ENCODE measurements around the gene ATG13. TPM values are rescaled to one million over a fixed set of nuclear protein-coding genes. Genes with fewer than 3 reads are reported as not detected.
"Not testable (repeated sequence)": the region's sequence is repeated elsewhere in the genome, so short reads cannot be mapped to it uniquely, and the experiment has no call there.

Gene ATG13
- total and polyA plus RNA-seq, 3 donors from 2014 or later, result 176 to 224 (median 203) TPM

DNA sequence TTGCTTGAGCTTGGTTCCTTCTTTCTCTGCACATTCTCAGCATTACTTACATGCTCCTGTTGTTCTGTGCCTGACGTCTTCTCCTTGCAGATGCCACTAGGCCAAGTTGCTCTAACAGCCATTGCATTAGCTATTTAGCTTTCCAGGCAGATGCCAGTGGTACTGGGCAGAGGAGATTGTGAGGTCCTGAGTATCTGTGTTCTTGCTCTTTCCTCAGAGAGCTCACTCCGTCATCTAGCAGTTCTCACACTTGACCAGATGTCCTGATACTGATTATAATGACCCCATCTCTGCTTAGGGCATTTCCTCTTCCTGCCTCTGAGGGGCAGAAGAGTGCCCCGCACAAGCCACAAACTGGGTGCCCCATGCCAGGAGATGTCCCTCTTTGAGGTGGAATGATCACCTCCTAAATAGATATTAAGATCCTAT lies 52.4 kb downstream of the ATG13 start:
- TF ChIP-seq, protein P1, sequence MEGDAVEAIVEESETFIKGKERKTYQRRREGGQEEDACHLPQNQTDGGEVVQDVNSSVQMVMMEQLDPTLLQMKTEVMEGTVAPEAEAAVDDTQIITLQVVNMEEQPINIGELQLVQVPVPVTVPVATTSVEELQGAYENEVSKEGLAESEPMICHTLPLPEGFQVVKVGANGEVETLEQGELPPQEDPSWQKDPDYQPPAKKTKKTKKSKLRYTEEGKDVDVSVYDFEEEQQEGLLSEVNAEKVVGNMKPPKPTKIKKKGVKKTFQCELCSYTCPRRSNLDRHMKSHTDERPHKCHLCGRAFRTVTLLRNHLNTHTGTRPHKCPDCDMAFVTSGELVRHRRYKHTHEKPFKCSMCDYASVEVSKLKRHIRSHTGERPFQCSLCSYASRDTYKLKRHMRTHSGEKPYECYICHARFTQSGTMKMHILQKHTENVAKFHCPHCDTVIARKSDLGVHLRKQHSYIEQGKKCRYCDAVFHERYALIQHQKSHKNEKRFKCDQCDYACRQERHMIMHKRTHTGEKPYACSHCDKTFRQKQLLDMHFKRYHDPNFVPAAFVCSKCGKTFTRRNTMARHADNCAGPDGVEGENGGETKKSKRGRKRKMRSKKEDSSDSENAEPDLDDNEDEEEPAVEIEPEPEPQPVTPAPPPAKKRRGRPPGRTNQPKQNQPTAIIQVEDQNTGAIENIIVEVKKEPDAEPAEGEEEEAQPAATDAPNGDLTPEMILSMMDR (IDR thresholded peaks at IDR 0.05), result no peak
- TF ChIP-seq POLR2A (IDR thresholded peaks at IDR 0.05), result no peak
- H3K36me3 ChIP-seq (ENCODE audit: low read depth, missing control alignments), result no peaks in the 10 kb centered on the region
- no peaks in the 10 kb centered on the region for H3K9me3 ChIP-seq
- H3K27me3 ChIP-seq, result no peaks in the 10 kb centered on the region
- no peak overlapping the region for H3K4me3 ChIP-seq
- H3K27ac ChIP-seq, result peak overlapping the region; percentile 66 to 68
- no peak for DNase-seq
- intact Hi-C loops (cut with DNase I; ENCODE audit: low total_unique reads), result no loop called here
- WGBS, 2 donors, result 67 to 76% methylated on average over 3 of the region's 3 CpGs
- peaks cover 44% of the 10 kb centered on the region for H3K4me1 ChIP-seq

DNA sequence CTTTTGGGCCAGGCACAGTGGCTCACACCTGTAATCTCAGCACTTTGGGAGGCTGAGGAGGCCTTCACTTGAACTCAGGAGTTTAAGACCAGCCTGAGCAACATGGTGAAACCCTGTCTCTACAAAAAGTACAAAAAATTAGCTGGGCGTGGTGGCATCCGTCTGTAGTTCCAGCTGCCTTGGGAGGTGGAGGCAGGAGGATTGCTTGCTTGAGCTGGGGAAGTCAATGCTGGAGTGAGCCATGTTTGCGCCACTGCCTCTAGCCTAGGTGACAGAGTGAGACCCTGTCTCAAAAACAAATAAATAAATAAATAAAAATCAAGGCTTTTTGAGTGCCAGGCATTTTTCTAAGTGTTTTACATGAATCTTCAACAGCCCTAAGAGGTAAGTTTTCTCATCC lies 53.2 kb downstream of the ATG13 start:
- peak overlapping the region; percentile 66 to 68 for H3K27ac ChIP-seq
- H3K27me3 ChIP-seq; H3K9me3 ChIP-seq; H3K36me3 ChIP-seq (ENCODE audit: low read depth, missing control alignments); intact Hi-C loops (cut with DNase I; ENCODE audit: low total_unique reads); H3K4me3 ChIP-seq; DNase-seq: not testable (repeated sequence)
- 84 to 87% methylated on average over 3 of the region's 3 CpGs for whole genome bisulfite sequencing, 2 donors
- peaks cover 44% of the 10 kb centered on the region for H3K4me1 ChIP-seq

DNA sequence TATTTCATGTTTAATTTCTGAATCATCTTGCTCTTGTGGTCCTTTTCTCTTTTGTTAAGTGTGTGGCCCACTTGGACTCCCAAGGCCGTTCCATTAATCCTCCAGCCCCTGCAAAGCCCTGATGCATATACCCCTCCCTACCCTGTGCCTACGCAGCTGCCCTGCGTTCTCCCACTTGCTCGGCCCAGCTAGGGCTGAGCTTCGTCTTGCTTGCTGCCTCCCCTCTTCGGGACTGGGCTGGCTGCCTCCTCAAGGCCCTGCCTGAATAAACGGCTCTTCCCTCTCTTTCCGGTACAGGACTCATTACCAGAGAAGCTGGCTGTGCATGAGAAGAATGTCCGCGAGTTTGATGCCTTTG lies 54.6 kb downstream of the ATG13 start:
- Histone ChIP-seq H3K9me3 (no peaks in the 10 kb centered on the region), H3K4me1 (peaks cover 37% of the 10 kb centered on the region), H3K4me3 (no peak overlapping the region), H3K27me3 (no peaks in the 10 kb centered on the region), H3K36me3 (ENCODE audit: low read depth, missing control alignments) (no peaks in the 10 kb centered on the region), H3K27ac (no peak overlapping the region)
- no peak for TF ChIP-seq POLR2A (IDR thresholded peaks at IDR 0.05)
- TF ChIP-seq, protein P1 (IDR thresholded peaks at IDR 0.05), result no peak
- 92 to 93% methylated on average over 10 of the region's 10 CpGs for WGBS, 2 donors
- DNase-seq, result no peak
- intact Hi-C loops (cut with DNase I; ENCODE audit: low total_unique reads), result no loop called here

DNA sequence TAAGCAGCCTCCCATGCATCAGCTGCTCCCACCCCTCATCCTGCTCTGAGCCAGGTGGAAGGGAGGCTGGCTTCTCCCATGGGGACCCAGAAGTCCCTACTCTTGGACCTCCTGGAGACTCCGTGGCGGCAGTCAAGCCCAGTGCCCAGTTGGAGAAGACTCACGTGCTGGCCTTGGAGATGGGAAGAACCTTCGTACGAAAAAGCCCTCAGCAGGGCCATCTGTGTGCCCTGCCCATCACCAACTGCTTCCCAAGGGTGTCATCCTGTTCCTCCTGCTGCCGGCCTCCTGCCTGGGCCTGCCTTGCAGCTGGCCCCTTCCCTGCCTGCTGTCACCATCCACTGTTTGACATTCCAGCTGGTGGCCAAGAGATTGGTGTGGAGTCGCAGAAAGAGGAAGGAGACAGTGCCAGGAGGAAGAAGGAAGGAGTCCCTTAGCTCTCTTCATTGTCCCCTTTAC lies 55.1 kb downstream of the ATG13 start:
- no peaks in the 10 kb centered on the region for H3K27me3 ChIP-seq
- intact Hi-C loops (cut with DNase I; ENCODE audit: low total_unique reads), result no loop called here
- no peaks in the 10 kb centered on the region for H3K36me3 ChIP-seq (ENCODE audit: low read depth, missing control alignments)
- 33 to 76% methylated on average over 2 to 7 of the region's 7 CpGs for WGBS, 2 donors
- TF ChIP-seq POLR2A (IDR thresholded peaks at IDR 0.05), result no peak
- TF ChIP-seq, protein P1 (IDR thresholded peaks at IDR 0.05), result no peak
- H3K4me1 ChIP-seq, result peaks cover 32% of the 10 kb centered on the region
- no peak for DNase-seq
- no peak overlapping the region for H3K4me3 ChIP-seq
- H3K9me3 ChIP-seq, result no peaks in the 10 kb centered on the region
- H3K27ac ChIP-seq, result no peak overlapping the region

DNA sequence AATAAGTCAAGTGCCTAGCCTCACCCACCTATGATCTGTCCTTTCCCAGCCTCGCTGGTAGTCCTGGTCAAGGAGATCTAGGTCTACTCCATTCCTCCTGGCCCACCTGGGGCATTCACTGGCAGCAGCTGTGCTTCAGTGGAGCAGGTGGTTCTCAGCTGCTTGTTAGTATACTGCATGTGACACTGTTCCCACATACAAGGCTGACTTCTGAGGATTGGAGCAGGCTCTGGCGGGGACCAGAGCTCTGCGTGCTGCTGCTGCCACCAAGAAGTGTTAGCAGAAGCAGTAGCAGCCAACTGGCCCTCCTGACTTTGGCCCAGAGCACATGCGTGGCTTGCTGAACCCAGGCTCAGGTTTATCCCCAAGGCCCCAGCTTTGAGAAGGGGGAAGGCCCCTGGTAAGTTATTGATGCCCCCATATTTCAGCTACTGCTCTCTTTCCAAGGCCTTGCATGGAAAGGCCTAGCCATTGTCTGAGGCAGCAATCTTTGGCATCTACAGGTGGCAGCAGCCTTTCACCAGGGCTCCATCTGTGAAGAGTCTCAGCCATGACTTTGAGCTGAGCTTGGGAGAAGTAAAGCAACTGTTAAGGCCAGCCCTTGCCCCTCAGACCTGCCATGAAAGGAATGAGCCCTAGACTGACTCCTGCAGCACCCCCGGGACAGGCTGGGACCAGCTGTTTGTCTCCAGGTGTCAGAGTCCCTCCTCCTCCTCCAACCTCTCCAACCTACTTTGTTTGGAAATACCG lies 56.5 kb downstream of the ATG13 start:
- H3K27ac ChIP-seq, result peak overlapping the region; percentile 21 to 50
- TF ChIP-seq POLR2A (IDR thresholded peaks at IDR 0.05), result no peak
- TF ChIP-seq, protein P1 (IDR thresholded peaks at IDR 0.05), result no peak
- 74 to 85% methylated on average over 6 of the region's 6 CpGs for WGBS, 2 donors
- no peaks in the 10 kb centered on the region for H3K9me3 ChIP-seq
- H3K27me3 ChIP-seq, result no peaks in the 10 kb centered on the region
- DNase-seq, result no peak
- H3K4me3 ChIP-seq, result no peak overlapping the region
- intact Hi-C loops (cut with DNase I; ENCODE audit: low total_unique reads), result no loop called here
- H3K36me3 ChIP-seq (ENCODE audit: low read depth, missing control alignments), result no peaks in the 10 kb centered on the region
- peaks cover 26% of the 10 kb centered on the region for H3K4me1 ChIP-seq
